Tibial nerve (tissue), 4 donors: ENCODE data around the gene REELD1. TPM values are rescaled to one million over a fixed set of nuclear protein-coding genes. Genes with fewer than 3 reads are reported as not detected.

Source experiments
- DNase-seq, 2 donors: peaks; one replicate each; pipeline ENCODE4 v3.0.0-alpha.2; 2019; ENCODE audit warnings: low spot score in 2 of 2
- H3K27ac ChIP-seq, 4 donors: fragments of 200-600 bp; sonication (generic) in 3 of 4; one replicate each; pipeline ENCODE4 v1.5.1; 2017 to 2019; ENCODE audit warnings: mild to moderate bottlenecking in 1 of 4
- H3K27me3 ChIP-seq, 2 donors: fragments of 200-600 bp; sonication (generic) in 1 of 2; one replicate each; pipeline versions ENCODE4 v1.5.1 to v1.6.0; 2017 to 2019
- H3K36me3 ChIP-seq, 3 donors: fragments of 200-600 bp; sonication (generic); one replicate each; pipeline ENCODE4 v1.5.1; 2018 to 2019
- H3K4me1 ChIP-seq, 4 donors: fragments of 200-600 bp; sonication (generic) in 3 of 4; one replicate each; pipeline ENCODE4 v1.5.1; 2017 to 2019
- H3K4me3 ChIP-seq, 4 donors: fragments of 200-600 bp; sonication (generic) in 3 of 4; one replicate each; pipeline ENCODE4 v1.5.1; 2017 to 2019; ENCODE audit warnings: mild to moderate bottlenecking in 1 of 4, moderate library complexity in 1 of 4
- H3K9me3 ChIP-seq, 4 donors: fragments of 200-600 bp; sonication (generic) in 3 of 4; one replicate each; pipeline ENCODE4 v1.5.1; 2017 to 2019
- CTCF ChIP-seq, 5 experiments: fragments of 200-600 bp in 3 of 5; fragments of 450-650 bp in 2 of 5; sonication (generic) in 3 of 5; IDR thresholded peaks; one replicate each; pipeline ENCODE4 v1.5.1; 2016 to 2019; ENCODE audit warnings: antibody characterized with exemption in 5 of 5, mild to moderate bottlenecking in 3 of 5, moderate library complexity in 2 of 5
- EP300 ChIP-seq, 2 donors: sonication (generic); formaldehyde crosslinking; IDR thresholded peaks; one replicate each; pipeline ENCODE4 v1.6.1; 2017; ENCODE audit warnings: antibody characterized with exemption in 2 of 2, mild to moderate bottlenecking in 1 of 2
- POLR2A ChIP-seq, 2 donors: fragments of 450-650 bp; IDR thresholded peaks; one replicate each; pipeline ENCODE4 v1.6.1; 2017; ENCODE audit warnings: antibody characterized with exemption in 2 of 2, mild to moderate bottlenecking in 2 of 2, moderate library complexity in 2 of 2
- WGBS, 2 donors: methylation state at CpG; one replicate each; pipeline ENCODE4 v1.1.5; 2018; 5-methylcytosine and 5-hydroxymethylcytosine counted together
- total RNA-seq, 4 donors: library from RNA; depleted of rRNA; stranded (reverse); fragments of >200 nt; gene quantifications; one replicate each; pipeline ENCODE4 v1.1.0, GENCODE V29; 2016

REELD1 gene
- total RNA-seq, 4 donors from 2014 or later = 0.20 to 2.4 (median 1.1) TPM

- 59 to 65% methylated on average over 2 of the region's 2 CpGs for WGBS, 2 donors
These were observed 54.9 kb downstream of the REELD1 start for GRCh38 chr4:146269228-146269653.

GRCh38 chr4:146271466-146271865 is 57.1 kb downstream of the REELD1 start:
- Histone ChIP-seq H3K36me3 (no peaks in the 10 kb centered on the region), H3K4me3 (no peak overlapping the region), H3K9me3 (no peaks in the 10 kb centered on the region), H3K27me3 (no peaks in the 10 kb centered on the region), H3K27ac (no peak overlapping the region), H3K4me1 (peaks cover 0 to 18% (median 0%) of the 10 kb centered on the region in 4 donors)
- WGBS, 2 donors = 97 to 98% methylated on average over 3 of the region's 3 CpGs
- DNase-seq = no peak
- TF ChIP-seq EP300 (IDR thresholded peaks at IDR 0.05) = no peak

More at GRCh38 chr4:146269228-146269653, 54.9 kb downstream of the REELD1 start:
- no peaks in the 10 kb centered on the region for H3K36me3 ChIP-seq
- no peak for TF ChIP-seq CTCF (IDR thresholded peaks at IDR 0.05)
- no peak for TF ChIP-seq EP300 (IDR thresholded peaks at IDR 0.05)
- no peak for TF ChIP-seq POLR2A (IDR thresholded peaks at IDR 0.05)
- peaks cover 0 to 18% (median 0%) of the 10 kb centered on the region in 4 donors for H3K4me1 ChIP-seq
- H3K4me3 ChIP-seq = no peak overlapping the region
- DNase-seq = no peak
- no peak overlapping the region for H3K27ac ChIP-seq
- H3K9me3 ChIP-seq = no peaks in the 10 kb centered on the region
- H3K27me3 ChIP-seq = no peaks in the 10 kb centered on the region

- H3K4me3 ChIP-seq = no peak overlapping the region
- no peak for TF ChIP-seq POLR2A (IDR thresholded peaks at IDR 0.05)
- no peaks in the 10 kb centered on the region for H3K9me3 ChIP-seq
- peaks cover 0 to 6% (median 0%) of the 10 kb centered on the region in 4 donors for H3K4me1 ChIP-seq
- no peak overlapping the region for H3K27ac ChIP-seq
- DNase-seq = no peak
- 86 to 92% methylated on average over 5 of the region's 5 CpGs for WGBS, 2 donors
- no peaks in the 10 kb centered on the region for H3K27me3 ChIP-seq
- no peaks in the 10 kb centered on the region for H3K36me3 ChIP-seq
These were observed 59.0 kb downstream of the REELD1 start for GRCh38 chr4:146273204-146273901.

- WGBS, 2 donors = 98 to 100% methylated on average over 1 of the region's 1 CpG
- TF ChIP-seq POLR2A (IDR thresholded peaks at IDR 0.05) (no peak), EP300 (IDR thresholded peaks at IDR 0.05) (no peak), CTCF (IDR thresholded peaks at IDR 0.05) (no peak)
- Histone ChIP-seq H3K9me3 (no peaks in the 10 kb centered on the region), H3K4me3 (no peak overlapping the region), H3K27me3 (no peaks in the 10 kb centered on the region), H3K27ac (no peak overlapping the region), H3K36me3 (no peaks in the 10 kb centered on the region), H3K4me1 (no peaks in the 10 kb centered on the region)
- DNase-seq = no peak
These were observed 60.4 kb downstream of the REELD1 start for GRCh38 chr4:146274774-146275173.

GRCh38 chr4:146275370-146275769 is 61.0 kb downstream of the REELD1 start:
- no peak overlapping the region for H3K4me3 ChIP-seq
- no peaks in the 10 kb centered on the region for H3K9me3 ChIP-seq
- no peak overlapping the region for H3K27ac ChIP-seq
- no peaks in the 10 kb centered on the region for H3K4me1 ChIP-seq
- H3K36me3 ChIP-seq = peaks cover 0 to 4% (median 0%) of the 10 kb centered on the region in 3 donors
- no peak for TF ChIP-seq CTCF (IDR thresholded peaks at IDR 0.05)
- TF ChIP-seq EP300 (IDR thresholded peaks at IDR 0.05) = no peak
- no peak for TF ChIP-seq POLR2A (IDR thresholded peaks at IDR 0.05)
- no peak for DNase-seq
- H3K27me3 ChIP-seq = no peaks in the 10 kb centered on the region

- Histone ChIP-seq H3K9me3 (no peaks in the 10 kb centered on the region), H3K27me3 (no peaks in the 10 kb centered on the region), H3K4me1 (peaks cover 0 to 20% (median 0%) of the 10 kb centered on the region in 4 donors), H3K36me3 (peaks cover 0 to 4% (median 0%) of the 10 kb centered on the region in 3 donors), H3K4me3 (no peak overlapping the region), H3K27ac (no peak overlapping the region)
- TF ChIP-seq POLR2A (IDR thresholded peaks at IDR 0.05) = no peak
- TF ChIP-seq EP300 (IDR thresholded peaks at IDR 0.05) = no peak
- TF ChIP-seq CTCF (IDR thresholded peaks at IDR 0.05) = no peak
- 67 to 72% methylated on average over 1 of the region's 1 CpG for WGBS, 2 donors
- DNase-seq = no peak
These were observed 64.6 kb downstream of the REELD1 start for GRCh38 chr4:146278986-146279385.

Other genes with a start within 250 kb of the REELD1 start
- 10 to 100 TPM; 25.8 to 35.0 (median 29.1) TPM for gene LSM6, start 38.8 kb upstream of the REELD1 start, total RNA-seq